ENCODE results near the gene TBX3.

TBX3 gene

GRCh38 chr12:114623737-114624136 is 60.2 kb downstream of the TBX3 start:
- H3K4me3 ChIP-seq (ENCODE audit: low read depth, low read length): no peak overlapping the region
- TF ChIP-seq, protein P1, sequence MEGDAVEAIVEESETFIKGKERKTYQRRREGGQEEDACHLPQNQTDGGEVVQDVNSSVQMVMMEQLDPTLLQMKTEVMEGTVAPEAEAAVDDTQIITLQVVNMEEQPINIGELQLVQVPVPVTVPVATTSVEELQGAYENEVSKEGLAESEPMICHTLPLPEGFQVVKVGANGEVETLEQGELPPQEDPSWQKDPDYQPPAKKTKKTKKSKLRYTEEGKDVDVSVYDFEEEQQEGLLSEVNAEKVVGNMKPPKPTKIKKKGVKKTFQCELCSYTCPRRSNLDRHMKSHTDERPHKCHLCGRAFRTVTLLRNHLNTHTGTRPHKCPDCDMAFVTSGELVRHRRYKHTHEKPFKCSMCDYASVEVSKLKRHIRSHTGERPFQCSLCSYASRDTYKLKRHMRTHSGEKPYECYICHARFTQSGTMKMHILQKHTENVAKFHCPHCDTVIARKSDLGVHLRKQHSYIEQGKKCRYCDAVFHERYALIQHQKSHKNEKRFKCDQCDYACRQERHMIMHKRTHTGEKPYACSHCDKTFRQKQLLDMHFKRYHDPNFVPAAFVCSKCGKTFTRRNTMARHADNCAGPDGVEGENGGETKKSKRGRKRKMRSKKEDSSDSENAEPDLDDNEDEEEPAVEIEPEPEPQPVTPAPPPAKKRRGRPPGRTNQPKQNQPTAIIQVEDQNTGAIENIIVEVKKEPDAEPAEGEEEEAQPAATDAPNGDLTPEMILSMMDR (IDR thresholded peaks at IDR 0.05; ENCODE audit: borderline replicate concordance, insufficient read depth, low read depth, low read length): no peak
